SKM-1 treated with dmso at 0.1 percent for 144 hours (cell line): Measurements from ENCODE around the gene TOGARAM1.
"Not testable (repeated sequence)": the region's sequence is repeated elsewhere in the genome, so short reads cannot be mapped to it uniquely, and the experiment has no call there.

ENCODE experiments used
- DNase-seq: peaks from one replicate; lab custom pipeline; 2025; ENCODE audit not compliant: unreplicated experiment; lab: John Stamatoyannopoulos, UW

TOGARAM1 gene

GRCh38 chr14:45038256-45038655 is 76.3 kb downstream of the TOGARAM1 start:
- DNase-seq: no peak

GRCh38 chr14:45038865-45039264 is 76.9 kb downstream of the TOGARAM1 start:
- no peak for DNase-seq

DNA sequence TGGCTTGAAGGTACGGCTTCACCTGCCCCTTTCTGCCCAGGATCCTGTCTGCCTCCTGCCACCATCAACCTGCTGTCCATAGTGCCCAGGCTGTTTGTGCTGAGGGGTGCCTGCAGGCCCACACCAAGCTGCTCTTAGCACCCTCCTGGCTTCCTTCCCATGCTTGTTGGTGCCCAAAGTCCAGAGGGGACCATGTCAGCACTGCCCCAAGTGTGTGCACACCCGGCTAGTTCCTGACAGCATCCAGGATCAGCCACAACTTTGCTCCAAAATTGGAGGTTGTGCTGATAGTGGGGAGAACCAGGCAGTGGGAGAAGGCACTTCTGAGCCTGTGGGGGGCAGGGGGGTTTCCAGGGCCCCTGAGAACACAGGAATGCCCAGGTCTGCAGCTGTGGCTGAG is 77.4 kb downstream of the TOGARAM1 start:
- DNase-seq: no peak

DNA sequence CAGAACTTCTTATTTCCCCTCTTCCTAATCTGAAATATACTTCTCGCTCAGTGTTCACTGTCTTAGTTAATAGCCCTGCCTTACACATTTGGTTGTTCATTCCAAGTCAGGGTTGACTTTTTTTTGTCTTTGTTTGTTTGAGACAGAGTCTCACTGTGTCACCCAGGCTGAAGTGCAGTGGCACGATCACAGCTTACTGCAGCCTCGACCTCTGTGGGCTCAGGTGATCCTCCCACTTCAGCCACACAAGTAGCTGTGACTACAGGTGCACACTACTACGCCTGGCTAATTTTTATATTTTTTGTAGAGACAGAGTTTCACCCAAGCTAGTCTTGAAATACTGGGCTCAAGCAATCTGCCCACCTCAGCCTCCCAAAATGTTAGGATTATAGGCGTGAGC is 79.7 kb downstream of the TOGARAM1 start:
- no peak for DNase-seq

DNA sequence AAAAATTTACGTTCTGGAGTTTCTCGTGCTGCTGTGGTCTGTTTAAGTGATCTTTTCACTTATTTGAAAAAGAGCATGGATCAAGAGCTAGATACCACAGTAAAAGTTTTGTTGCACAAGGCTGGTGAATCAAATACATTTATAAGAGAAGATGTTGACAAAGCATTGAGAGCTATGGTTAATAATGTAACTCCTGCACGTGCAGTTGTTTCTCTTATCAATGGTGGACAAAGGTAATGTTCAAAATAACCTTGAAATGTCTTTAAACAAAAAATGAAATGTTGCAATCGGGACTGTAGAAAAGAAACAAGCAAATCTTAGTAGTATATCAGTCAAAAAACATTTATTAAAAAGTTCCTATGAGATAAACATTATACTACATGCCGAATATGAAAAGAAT is 82.6 kb downstream of the TOGARAM1 start:
- no peak for DNase-seq

DNA sequence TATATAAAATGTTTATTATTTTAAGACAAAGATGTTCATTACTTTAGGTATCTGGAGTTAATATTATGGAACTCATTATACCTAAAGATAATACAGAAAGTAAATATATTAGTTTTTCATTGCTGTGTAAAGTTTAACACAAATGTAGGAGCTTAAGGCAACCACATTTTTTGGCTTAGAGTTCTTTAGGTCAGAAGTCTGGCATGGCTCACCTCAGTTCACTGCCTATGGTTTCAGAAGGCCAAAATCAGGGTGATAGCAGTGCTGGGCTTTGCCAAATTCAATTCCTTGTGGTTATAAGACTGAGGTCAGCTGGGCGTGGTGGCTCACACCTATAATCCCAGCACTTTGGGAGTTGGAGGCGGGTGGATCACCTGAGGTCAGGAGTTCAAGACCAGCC is 86.4 kb downstream of the TOGARAM1 start:
- no peak for DNase-seq

DNA sequence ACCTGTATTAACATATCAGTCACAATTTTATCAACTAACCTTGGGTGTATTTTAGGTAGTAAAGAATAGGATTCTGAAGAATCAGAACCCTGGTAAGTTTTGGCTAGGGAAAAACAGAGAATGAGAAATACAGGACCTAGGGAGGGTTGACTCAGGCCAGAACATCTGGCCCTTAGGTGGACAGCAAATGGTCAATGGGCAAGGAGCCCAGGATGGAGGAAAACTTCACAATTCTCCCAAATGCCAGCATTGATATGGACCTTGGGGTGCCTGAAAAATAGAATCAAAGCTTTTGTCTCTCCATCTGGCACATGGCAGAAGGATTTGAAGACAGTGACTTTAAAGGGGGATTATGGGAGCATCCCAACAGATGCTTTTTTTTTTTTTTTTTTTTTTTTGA is 89.2 kb downstream of the TOGARAM1 start:
- no peak for DNase-seq

DNA sequence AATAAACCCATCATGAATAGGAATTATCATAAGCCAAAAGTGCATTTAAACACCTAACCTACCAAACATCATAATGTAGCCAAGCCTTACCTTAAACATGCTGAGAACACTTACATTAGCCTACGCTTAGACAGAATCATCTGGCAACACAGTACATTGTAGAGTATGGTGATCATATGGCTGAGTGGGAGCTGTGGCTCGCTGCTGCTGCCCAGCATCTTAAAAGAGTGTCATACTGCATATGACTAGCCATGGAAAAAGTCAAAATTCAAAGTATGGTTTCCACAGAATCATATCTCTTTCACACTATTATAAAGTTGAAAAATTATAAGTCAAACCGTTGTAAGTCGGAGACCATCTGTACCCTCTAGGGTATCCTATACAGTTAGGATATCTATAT is 89.9 kb downstream of the TOGARAM1 start:
- no peak for DNase-seq

- DNase-seq: no peak
These were observed 95.4 kb downstream of the TOGARAM1 start for GRCh38 chr14:45057349-45057748.

DNA sequence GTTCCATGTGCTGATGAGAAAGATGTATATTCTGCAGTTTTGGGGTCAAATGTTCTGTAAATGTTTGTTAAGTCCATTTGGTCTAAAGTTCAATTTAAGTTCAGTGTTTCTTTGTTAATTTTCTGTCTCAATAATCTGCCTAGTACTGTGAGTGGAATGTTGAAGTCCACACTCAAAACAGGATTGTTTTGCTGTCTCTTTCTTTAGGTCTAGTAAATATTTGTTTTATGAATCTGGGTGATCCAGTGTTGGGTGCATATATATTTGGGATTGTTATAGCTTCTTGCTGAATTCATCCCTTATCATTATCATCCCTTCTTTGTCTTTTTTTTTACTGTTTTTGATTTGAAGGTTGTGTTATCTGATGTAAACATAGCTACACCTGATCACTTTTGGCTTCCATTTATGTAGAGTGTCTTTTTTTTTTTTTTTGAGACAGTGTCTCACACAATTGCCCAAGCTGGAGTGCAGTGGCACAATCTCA is 95.9 kb downstream of the TOGARAM1 start:
- DNase-seq: no peak

- DNase-seq: no peak
These were observed 98.6 kb downstream of the TOGARAM1 start for GRCh38 chr14:45060551-45060950.

GRCh38 chr14:45065540-45065939 is 103.5 kb downstream of the TOGARAM1 start:
- no peak for DNase-seq

DNA sequence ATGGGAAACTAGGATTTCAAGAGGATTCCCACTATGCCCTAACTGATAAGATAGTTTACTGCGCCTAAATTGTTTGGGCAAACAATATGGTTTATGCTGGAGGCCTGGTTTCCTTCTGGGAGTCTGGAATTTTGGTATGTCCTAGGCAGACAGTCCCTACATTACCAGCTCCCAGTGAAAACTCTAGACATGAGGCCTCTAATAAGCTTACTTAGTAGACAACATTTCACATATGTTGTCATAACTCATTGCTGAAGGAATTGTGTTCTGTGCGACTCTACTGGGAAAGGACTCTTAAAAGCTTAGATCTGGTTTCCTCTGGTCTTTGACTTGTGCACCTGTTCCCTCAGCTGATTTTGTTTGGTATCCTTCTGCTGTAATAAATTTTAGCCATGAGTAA is 104.0 kb downstream of the TOGARAM1 start:
- no peak for DNase-seq

- no peak for DNase-seq
These were observed 104.7 kb downstream of the TOGARAM1 start for GRCh38 chr14:45066667-45067066.

GRCh38 chr14:45068396-45068795 is 106.4 kb downstream of the TOGARAM1 start:
- no peak for DNase-seq

DNA sequence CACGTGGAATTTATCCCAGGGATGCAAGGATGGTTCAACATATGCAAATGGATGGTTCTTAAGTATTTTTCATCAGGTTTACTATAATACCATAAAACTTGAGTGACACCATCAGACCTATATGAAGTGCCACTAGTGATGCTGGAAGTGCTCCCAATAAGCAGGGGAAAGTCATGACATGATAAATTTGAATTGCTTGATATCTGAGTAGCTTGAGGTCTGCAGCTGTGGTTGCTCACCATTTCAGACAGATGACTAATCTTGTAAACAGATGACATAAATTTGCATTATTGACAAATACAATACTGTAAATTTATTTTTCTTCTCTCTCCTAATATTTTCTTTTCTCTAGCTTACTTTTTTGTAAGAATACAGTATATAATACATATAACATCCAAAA is 108.2 kb downstream of the TOGARAM1 start:
- no peak for DNase-seq

DNA sequence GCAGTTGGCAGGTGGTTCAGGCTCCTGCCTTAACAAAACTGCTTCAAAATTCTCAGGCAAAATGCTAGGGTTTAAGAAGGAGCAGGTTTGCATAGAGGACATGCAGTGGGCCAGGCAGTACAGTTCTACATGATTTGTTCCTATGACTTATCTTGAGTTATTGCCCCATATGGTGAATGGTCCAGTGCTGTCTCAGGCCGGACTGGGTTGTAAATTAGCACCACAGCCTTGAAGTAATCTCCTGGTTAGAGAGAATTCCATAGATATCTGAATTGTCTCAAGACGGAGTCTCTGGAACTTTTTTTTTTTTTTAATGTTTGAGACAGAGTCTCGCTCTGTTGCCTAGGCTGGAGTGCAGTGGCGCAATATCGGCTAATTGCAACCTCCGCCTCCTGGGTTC is 110.1 kb downstream of the TOGARAM1 start:
- no peak for DNase-seq

- DNase-seq: no peak
These were observed 111.4 kb downstream of the TOGARAM1 start for GRCh38 chr14:45073231-45073879.

- no peak for DNase-seq
These were observed 116.3 kb downstream of the TOGARAM1 start for GRCh38 chr14:45078323-45078722.

DNA sequence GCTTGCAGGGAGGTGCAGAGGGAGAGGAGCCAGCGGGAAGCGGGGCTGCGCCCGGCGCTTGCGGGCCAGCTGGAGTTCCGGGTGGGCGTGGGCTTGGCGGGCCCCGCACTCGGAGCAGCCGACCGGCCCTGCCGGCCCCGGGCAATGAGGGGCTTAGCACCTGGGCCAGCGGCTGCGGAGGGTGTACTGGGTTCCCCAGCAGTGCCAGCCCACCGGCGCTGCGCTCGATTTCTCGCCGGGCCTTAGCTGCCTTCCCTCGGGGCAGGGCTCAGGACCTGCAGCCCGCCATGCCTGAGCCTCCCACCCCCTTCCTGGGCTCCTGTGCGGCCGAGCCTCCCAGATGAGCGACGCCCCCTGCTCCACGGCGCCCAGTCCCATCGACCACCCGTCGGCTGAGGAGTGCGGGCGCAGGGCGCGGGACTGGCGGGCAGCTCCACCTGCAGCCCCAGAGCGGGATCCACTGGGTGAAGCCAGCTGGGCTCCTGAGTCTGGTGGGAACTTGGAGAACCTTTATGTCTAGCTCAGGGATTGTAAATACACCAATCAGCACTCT is 118.5 kb downstream of the TOGARAM1 start:
- not testable (repeated sequence) for DNase-seq

DNA sequence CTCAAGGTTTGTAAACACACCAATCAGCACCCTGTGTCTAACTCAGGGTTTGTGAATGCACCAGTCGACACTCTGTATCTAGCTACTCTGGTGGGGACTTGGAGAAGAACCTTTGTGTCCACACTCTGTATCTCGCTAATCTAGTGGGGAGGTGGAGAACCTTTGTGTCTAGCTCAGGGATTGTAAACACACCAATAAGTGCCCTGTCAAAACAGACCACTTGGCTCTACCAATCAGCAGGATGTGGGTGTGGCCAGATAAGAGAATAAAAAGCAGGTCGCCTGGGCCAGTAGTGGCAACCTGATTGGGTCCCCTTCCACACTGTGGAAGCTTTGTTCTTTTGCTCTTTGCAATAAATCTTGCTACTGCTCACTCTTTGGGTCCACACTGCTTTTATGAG is 119.1 kb downstream of the TOGARAM1 start:
- DNase-seq: not testable (repeated sequence)

DNA sequence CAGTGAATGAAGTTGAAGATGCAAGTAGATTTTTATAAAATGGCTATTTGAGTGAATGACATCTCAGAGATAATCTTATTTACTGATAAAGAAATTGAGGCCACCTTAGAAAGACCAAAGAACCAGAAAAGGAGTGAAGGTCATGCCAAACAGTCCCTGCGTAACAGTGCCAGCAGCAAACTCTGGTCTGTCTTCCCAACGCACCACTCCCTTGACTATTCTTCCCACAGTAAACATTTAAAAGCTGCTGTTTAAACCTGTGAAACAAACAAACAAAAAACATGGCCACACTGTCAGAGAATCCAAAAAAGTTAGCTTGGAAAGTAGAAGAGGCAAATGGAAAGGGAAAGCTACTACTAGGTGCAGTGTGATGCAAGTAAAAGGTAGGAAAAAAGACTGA is 120.4 kb downstream of the TOGARAM1 start:
- no peak for DNase-seq

DNA sequence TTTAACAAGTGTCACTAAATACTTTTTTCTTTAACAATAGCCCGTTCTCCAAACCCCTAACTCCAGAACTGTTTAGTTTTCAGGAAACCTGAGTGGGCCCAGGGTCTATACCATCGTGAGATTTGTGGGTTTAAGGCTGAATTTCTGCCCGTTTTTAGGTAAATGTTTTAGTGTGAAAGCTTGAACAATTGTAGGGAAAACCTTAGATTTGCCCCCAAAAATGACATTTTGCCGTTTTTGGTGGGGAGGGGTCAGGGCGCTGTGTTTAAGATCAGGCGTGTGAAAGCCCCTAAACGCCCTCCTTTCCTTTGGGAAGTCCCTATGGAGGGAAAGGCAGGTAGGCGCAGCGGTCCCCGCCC is 121.6 kb downstream of the TOGARAM1 start:
- DNase-seq: no peak
